HG03342 (cell line): ENCODE results near the gene ANKRD6.
A peak's percentile ranks its signal among the peaks of the same experiment; 100 is the strongest.

Source experiments
- ATAC-seq: cut with Tn5 transposase; IDR thresholded peaks from one replicate; pipeline ENCODE4 v1.9.1; 2021; ENCODE audit warnings: mild to moderate bottlenecking, moderate library complexity; ENCODE audit not compliant: unreplicated experiment

Gene ANKRD6

GRCh38 chr6:89506716-89507617 lies 74.0 kb downstream of the ANKRD6 start:
- ATAC-seq = no peak

DNA sequence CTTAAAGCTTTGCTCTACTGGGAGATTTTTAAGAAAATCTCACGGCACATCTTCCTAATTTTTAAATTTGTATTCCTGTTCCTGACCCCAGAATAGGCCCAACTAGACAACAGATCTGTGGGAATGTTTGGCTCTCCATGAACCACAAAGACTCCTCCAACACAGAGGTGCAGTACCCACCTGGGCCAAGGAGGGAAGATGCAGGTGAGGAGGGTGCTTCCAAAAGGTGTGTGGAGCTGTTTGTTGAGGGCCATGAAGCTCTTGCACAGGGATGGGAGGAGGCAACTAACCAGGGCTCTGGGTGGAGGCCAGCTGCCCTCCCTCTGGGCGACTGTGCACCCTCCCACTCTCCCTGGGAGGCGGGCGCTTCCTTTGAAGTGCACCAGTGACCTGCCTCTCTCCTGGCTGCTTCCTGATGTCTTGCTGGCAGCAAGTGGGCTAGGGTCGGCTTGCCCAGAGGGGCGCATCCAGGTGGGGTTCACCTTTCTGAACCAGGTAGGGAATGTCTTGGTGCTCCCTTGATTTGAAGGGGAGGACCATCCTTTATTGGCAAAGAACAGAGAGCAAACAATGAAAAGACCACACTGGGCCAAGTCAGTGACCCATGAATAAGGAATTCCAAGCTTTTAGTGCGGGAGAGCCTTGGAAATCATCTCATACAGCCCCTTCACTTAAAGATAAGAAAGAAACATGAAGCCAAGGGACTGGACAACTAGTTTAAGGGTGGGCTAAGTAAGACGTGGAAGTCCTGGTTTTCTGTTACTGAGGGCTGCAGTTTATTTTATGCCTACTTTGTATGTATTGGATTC lies 76.0 kb downstream of the ANKRD6 start:
- ATAC-seq = no peak

DNA sequence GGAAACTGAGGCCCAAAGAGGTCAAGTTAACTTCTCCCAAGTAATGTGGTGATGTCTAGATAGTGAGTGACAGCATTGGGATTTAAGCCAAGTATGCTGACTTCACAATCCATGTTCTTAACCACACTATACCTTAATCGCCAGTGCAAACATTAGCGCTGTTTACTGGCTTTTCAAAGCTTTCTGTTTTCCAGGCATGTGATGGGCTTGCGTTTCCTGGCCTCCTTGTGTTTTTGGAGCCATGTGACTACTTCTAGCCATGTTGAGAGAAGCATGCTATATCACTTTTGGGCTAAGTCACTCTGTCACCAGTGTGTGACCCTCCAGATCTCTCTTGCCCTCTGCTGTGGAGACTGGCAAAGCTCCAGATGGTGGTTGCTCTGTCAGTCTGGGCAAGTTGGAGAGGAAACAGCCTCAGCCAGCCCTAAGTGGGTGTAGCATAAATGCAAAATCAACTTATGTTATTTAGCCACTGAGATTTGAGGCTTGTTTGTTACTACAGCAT lies 76.9 kb downstream of the ANKRD6 start:
- ATAC-seq = no peak

DNA sequence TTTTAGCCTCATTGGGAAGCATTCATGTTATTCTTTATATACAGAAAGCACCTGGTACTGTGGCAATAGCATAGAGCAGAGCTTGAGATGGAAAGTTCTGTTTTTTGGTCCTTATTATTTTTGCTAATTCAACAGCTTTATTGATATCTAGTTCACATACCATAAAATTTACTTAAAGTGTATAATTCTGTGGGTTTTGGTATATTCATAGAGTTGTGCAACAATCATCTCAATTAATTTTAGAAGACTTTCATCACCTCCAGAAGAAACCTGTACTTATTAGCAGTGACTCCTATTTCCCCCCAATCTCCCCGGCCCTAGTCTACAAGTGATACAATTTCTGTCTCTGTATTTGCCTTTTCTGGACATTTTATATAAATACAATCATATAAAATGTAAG lies 77.4 kb downstream of the ANKRD6 start:
- ATAC-seq = no peak

- no peak for ATAC-seq
These were observed 85.6 kb downstream of the ANKRD6 start for GRCh38 chr6:89518352-89519055.

GRCh38 chr6:89520736-89521135 lies 87.8 kb downstream of the ANKRD6 start:
- ATAC-seq = no peak

DNA sequence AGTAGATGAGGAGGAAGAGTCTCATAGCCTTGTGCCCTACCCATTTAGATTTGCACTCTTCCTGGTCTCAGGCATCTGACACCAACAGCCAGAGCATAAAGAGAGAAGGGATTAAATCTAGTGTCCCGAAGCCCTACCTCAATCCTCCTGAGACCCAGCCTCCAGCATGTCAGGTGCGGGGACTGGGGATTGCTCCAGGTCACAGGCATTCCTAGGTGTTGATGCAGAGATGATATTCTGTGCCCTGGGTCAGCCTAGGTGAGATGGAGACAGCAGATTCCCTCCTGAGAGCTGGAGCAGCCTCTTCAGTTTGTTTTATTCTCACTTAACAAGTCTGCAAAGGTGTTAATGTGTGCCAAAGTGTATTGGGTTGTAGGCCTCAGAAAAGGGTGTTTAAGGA lies 89.8 kb downstream of the ANKRD6 start:
- no peak for ATAC-seq

DNA sequence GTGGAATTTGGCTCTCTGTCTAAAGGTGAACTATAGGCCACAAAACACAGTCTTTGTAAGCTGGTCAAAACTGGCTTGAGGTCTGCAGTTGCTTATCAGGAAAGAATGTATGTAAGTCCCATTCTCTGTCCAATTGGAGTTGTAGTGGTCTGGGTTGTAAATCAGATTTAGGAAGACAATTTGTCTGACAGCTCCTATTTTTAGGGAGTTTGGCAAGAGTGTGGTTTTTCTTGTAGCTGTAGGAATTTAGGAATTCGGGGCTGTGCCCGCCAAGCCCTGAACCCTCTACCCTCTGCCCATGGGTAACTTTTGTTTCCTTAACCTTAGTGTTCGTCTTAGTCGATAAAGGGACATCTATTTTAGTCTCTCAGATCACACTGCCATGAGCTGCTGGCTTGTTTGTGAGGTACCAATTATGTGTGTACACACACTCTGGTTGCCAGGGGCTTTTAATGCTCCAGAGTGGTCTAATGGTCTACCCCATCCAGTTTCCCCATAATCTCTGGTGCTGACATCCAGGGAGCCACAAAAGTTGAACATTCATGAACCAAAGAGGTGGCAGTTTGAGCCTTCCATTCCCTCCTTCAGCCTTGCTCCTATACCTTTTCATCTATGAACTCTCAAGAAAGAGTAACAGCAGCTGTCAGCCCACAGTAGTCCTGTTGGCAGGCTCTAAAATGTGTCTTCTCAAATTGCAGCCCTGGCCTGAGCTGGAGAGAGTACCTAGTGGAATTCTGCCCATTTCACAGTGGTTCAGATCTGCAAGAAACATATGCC lies 93.0 kb downstream of the ANKRD6 start:
- no peak for ATAC-seq

- ATAC-seq = no peak
These were observed 93.6 kb downstream of the ANKRD6 start for GRCh38 chr6:89526563-89526869.

DNA sequence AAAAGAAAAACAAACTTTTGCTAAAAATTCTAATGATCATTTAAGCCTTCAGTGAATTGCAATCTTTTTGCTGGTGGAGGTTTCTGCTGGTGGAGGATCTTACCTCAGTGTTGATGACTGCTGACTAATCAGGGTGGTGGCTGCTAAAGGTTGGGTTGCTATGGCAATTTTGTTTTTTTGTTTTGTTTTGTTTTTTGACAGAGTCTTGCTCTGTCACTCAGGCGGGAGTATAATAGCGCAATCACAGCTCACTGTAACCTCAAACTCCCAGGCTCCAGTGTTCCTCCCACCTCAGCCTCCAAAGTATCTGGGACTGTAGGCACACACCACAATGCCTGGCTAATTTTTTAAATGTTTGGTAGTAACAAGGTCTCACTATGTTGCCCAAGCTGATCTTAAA lies 94.7 kb downstream of the ANKRD6 start:
- no peak for ATAC-seq

DNA sequence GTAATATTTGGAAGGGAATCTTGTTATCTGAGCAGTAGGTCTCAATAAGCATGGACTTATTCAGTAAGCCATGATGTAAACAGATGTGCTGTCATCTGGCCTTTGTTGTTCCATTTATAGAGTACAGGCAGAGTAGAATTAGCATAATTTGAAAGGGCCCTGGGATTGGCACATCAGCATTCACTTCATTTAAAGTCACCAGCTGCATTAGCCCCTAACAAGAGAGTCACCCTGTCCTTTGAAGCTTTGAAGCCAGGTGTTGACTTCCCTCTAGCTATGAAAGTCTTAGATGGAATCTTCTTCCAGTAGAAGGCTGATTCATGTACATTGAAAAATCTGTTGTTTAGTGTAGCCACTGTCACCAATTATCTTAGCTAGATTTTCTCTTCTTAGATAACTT lies 95.9 kb downstream of the ANKRD6 start:
- ATAC-seq = no peak

- no peak for ATAC-seq
These were observed 98.0 kb downstream of the ANKRD6 start for GRCh38 chr6:89530982-89531381.

DNA sequence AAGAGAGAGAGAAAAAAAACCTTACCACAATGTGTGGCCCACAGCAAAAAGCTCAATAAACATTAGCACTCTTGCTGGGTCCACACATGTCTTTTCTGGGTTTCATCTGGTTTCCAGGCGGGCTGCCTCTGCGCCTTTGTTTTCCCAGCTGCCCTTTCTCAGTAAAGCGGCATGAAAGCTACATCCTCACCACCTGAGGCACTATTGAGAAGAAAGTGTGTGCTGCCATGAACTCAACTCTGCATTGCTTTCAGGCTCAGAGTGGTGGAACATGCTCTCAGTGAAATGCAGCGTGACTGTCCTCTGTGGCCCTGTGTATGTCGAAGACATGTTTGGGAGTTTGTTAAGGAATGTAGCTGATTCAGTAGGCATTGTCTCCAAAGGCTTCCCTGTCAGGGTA lies 103.3 kb downstream of the ANKRD6 start:
- ATAC-seq = no peak

DNA sequence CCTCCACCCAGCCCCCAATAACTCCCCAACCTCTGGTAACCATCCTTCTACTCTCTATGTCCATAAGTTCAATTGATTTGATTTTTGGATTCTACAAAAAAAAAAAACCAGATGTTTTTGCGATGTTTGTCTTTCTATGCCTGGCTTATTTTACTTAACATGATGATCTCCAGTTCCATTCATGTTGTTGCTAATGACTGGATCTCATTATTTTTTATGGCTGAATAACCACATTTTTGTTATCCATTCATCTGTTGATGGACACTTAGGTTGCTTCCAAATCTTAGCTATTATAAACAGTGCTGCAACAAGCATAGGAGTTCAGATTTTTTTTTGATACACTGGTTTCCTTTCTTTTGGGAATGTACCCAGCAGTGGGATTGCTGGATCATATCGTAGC lies 106.8 kb downstream of the ANKRD6 start:
- no peak for ATAC-seq

GRCh38 chr6:89542081-89542857 lies 109.3 kb downstream of the ANKRD6 start:
- peak; percentile 69 for ATAC-seq

GRCh38 chr6:89542866-89543265 lies 109.9 kb downstream of the ANKRD6 start:
- no peak for ATAC-seq

DNA sequence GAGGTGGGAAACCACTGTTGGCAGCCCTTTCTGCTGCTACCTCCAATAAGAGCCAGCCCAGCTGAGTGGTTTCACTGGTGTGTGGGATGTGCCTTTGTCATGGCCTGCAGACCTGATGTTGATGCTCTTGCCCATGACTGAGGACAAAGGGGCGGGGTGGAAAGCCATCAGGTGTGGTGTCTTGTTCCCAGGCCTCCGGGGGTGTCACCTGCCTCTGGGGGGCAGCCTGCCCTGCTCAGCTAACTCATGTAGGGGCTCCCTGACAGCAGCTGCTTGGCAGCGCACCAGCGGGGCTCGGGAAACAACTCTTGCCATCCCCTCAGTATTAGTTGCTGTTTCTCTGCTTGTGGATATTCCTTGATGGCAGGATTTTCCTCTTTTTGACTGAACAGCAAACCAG lies 114.3 kb downstream of the ANKRD6 start:
- no peak for ATAC-seq

DNA sequence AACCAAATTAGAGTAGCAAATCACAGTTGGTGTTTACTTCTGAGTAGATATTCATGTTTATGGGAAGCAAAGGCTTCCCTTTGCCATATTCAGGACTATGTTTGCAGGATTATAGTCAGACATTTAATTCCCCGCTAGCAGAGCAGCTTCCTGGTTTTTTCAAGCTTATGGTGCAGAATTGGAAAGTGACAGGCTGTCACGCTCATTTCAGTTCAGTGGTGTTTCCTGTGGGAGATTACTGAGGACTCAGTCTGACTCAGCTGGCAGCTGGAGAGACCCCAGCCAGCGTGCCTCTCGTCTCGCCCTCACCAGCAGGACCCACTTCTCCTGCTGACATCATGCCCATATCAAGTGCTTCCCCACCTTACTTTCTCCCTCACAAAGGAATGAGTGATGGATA lies 120.5 kb downstream of the ANKRD6 start:
- ATAC-seq = no peak

GRCh38 chr6:89554106-89554505 lies 121.2 kb downstream of the ANKRD6 start:
- ATAC-seq = no peak

- ATAC-seq = no peak
These were observed 122.1 kb downstream of the ANKRD6 start for GRCh38 chr6:89555031-89555430.
